Measurements from ENCODE around the gene NOL11.
"Not testable (repeated sequence)": the region's sequence is repeated elsewhere in the genome, so short reads cannot be mapped to it uniquely, and the experiment has no call there.

The NOL11 gene

GRCh38 chr17:67753026-67753425, 35.3 kb downstream of the NOL11 start:
- TF ChIP-seq, protein P1, sequence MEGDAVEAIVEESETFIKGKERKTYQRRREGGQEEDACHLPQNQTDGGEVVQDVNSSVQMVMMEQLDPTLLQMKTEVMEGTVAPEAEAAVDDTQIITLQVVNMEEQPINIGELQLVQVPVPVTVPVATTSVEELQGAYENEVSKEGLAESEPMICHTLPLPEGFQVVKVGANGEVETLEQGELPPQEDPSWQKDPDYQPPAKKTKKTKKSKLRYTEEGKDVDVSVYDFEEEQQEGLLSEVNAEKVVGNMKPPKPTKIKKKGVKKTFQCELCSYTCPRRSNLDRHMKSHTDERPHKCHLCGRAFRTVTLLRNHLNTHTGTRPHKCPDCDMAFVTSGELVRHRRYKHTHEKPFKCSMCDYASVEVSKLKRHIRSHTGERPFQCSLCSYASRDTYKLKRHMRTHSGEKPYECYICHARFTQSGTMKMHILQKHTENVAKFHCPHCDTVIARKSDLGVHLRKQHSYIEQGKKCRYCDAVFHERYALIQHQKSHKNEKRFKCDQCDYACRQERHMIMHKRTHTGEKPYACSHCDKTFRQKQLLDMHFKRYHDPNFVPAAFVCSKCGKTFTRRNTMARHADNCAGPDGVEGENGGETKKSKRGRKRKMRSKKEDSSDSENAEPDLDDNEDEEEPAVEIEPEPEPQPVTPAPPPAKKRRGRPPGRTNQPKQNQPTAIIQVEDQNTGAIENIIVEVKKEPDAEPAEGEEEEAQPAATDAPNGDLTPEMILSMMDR (conservative IDR thresholded peaks at IDR 0.05; ENCODE audit: low read depth, low read length): no peak
- H3K4me3 ChIP-seq (ENCODE audit: low read length): no peak overlapping the region
- DNase-seq (ENCODE audit: low read depth): no peak

- H3K4me3 ChIP-seq (ENCODE audit: low read length): no peak overlapping the region
- TF ChIP-seq, protein P1 (conservative IDR thresholded peaks at IDR 0.05; ENCODE audit: low read depth, low read length): no peak
- DNase-seq (ENCODE audit: low read depth): no peak
Measured at GRCh38 chr17:67754001-67754400, 36.3 kb downstream of the NOL11 start.

GRCh38 chr17:67754686-67755085, 37.0 kb downstream of the NOL11 start:
- not testable (repeated sequence) for DNase-seq (ENCODE audit: low read depth); H3K4me3 ChIP-seq (ENCODE audit: low read length)

GRCh38 chr17:67756766-67757165, 39.0 kb downstream of the NOL11 start:
- H3K4me3 ChIP-seq (ENCODE audit: low read length); DNase-seq (ENCODE audit: low read depth): not testable (repeated sequence)

DNA sequence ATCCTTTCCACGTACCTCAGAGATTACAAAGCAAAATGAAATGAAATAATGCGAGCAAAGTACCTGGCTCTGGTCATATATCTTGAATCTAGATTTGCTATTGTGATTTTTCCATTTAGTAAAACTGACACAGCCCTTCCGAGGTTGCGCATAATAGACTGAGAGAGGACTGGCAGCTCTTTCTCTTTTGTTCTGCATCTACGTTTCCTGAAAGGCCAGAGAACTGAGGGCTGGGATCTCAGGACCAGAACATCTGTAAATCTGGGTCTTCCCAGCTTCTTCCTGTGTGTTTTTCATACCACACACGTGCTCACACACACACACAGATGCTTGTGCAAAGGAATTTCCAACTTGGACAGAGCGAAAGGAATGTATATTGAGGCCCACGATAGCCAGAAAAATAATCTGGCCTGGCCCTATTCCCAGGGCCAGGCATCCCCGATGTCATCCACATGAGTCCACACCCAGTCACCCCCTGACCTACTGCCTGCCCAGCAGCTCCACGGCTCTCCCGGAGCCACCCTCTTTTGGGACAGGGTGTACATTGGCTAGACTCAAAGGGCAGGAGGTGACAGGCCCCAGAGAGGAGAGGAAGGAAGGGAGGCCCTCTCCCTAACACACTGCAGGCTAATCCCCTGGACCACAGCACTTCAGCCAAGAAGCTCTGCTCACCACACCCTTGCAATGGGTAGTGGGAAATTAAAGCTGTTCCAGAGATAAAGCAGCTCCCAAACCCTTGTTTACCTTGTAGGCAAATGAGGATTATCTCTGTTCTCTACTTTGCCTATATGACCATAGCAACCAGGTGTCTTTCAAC, 41.8 kb downstream of the NOL11 start:
- DNase-seq (ENCODE audit: low read depth): peak; percentile 9
- H3K4me3 ChIP-seq (ENCODE audit: low read length): no peak overlapping the region
- TF ChIP-seq, protein P1 (conservative IDR thresholded peaks at IDR 0.05; ENCODE audit: low read depth, low read length): no peak

DNA sequence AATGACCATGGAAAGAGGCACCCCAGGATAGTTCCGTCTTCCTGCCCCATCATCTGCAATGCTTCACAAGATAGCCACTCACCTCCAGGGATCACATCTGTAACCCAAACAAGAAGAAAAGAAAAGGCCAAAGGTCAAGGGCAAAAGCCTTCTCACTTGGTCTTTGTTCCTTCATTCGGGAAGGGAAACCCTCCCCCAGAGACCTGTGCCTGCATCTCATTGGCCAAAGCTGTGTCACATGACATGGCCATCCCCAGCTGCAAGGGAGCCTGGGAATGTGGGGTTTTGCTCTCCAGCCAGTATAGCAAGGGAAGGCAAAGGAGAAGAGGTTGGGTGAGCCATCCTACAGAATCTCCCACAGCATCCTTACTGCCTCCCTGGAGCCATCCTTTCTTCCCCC, 47.9 kb downstream of the NOL11 start:
- no peak for DNase-seq (ENCODE audit: low read depth)
- H3K4me3 ChIP-seq (ENCODE audit: low read length): no peak overlapping the region
- TF ChIP-seq, protein P1 (conservative IDR thresholded peaks at IDR 0.05; ENCODE audit: low read depth, low read length): no peak

GRCh38 chr17:67769231-67769630, 51.5 kb downstream of the NOL11 start:
- DNase-seq (ENCODE audit: low read depth): no peak
- no peak overlapping the region for H3K4me3 ChIP-seq (ENCODE audit: low read length)
- TF ChIP-seq, protein P1 (conservative IDR thresholded peaks at IDR 0.05; ENCODE audit: low read depth, low read length): no peak

GRCh38 chr17:67770539-67770938, 52.8 kb downstream of the NOL11 start:
- no peak overlapping the region for H3K4me3 ChIP-seq (ENCODE audit: low read length)
- DNase-seq (ENCODE audit: low read depth): no peak
- TF ChIP-seq, protein P1 (conservative IDR thresholded peaks at IDR 0.05; ENCODE audit: low read depth, low read length): no peak
